ENCODE results near the gene CCM2. TPM values are rescaled to one million over a fixed set of nuclear protein-coding genes. Genes with fewer than 3 reads are reported as not detected.

Gene CCM2
- total RNA-seq, 2 experiments from 2014 or later, result 48.8 to 52.8 TPM

DNA sequence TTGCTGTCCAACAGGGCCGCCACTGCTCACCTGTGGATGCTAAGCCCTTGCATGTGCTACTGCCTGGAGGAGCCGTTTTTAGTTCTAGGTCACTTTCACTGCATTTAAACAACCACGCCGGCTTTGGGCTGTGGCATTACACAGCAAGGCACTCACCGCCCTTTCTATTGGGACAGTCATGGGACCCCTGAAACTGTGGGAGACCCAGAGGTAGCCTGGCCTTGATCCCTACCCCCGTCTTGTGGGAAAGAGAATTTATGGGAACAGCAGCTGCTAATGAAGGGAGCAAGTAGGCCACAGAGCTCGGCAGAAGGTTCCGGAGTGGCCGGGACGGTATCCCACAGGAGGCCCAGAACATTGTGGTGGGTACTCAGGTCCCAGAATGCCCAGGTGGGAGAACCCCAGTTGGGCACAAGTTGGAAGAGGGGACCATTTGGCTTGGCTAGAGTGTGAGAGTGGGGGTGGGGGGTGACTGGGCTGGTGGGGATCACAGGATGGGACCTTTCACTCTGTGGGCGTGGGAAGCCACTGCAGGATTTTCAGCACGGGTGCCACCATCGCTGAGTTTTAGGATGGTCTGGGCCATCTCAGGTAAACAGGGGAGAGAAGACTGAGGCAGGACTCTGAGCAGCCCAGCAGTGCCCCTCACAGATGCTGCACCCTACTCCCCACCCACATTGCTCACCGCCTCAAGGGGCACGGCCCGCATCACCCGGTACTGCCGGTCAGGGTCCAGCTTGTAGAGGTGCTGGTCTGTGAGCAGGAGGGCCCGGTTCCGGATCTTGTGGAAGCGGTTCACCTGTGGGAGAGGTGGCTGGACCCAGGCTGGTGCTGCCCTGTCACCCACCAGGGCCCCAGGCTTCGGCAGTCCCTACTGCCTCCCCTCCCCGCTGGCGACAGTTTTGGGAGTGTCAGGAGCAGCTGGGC, 36.4 kb upstream of the CCM2 start:
- Mint-ChIP-seq H3K9me3 (no peaks in the 10 kb centered on the region), H3K27me3 (no peaks in the 10 kb centered on the region), H3K4me1 (ENCODE audit: low read depth) (peaks cover 16% of the 10 kb centered on the region), H3K4me3 (no peak overlapping the region), H3K36me3 (ENCODE audit: low read depth) (peaks cover 53% of the 10 kb centered on the region), H3K27ac (peak overlapping the region; percentile 42)
- TF ChIP-seq, protein P1, sequence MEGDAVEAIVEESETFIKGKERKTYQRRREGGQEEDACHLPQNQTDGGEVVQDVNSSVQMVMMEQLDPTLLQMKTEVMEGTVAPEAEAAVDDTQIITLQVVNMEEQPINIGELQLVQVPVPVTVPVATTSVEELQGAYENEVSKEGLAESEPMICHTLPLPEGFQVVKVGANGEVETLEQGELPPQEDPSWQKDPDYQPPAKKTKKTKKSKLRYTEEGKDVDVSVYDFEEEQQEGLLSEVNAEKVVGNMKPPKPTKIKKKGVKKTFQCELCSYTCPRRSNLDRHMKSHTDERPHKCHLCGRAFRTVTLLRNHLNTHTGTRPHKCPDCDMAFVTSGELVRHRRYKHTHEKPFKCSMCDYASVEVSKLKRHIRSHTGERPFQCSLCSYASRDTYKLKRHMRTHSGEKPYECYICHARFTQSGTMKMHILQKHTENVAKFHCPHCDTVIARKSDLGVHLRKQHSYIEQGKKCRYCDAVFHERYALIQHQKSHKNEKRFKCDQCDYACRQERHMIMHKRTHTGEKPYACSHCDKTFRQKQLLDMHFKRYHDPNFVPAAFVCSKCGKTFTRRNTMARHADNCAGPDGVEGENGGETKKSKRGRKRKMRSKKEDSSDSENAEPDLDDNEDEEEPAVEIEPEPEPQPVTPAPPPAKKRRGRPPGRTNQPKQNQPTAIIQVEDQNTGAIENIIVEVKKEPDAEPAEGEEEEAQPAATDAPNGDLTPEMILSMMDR (IDR thresholded peaks at IDR 0.05), result no peak
- POLR2A ChIA-PET, result interaction anchor here (0.8 to 1.7 kb wide), 2 partner anchors 8 to 9 kb away, joined by 3 to 7 read pairs; no protein-coding TSS in a partner anchor
- Histone ChIP-seq H3K4me3 (ENCODE audit: low read length) (no peak overlapping the region), H3K4me1 (ENCODE audit: insufficient read depth, low read length) (peaks cover 22% of the 10 kb centered on the region), H3K36me3 (ENCODE audit: insufficient read depth, low read length) (peaks cover 57% of the 10 kb centered on the region), H3K9me3 (ENCODE audit: control insufficient read depth in 1 of 2, insufficient read depth in 1 of 2, low read length in 2 of 2) (peaks cover 0 to 16% of the 10 kb centered on the region in 2 experiments), H3K27me3 (ENCODE audit: control insufficient read depth in 1 of 2, insufficient read depth in 2 of 2, low read length in 2 of 2) (no peaks in the 10 kb centered on the region), H3K27ac (ENCODE audit: low read depth in 1 of 2, low read length in 2 of 2) (no peak overlapping the region)
- intact Hi-C loops (cut with DNase I, micrococcal nuclease), result no loop called here
- CTCF ChIA-PET, result interaction anchor here (1.0 to 1.4 kb wide), 2 partner anchors 11 to 119 kb away, joined by 3 to 8 read pairs; no protein-coding TSS in a partner anchor
- DNase-seq, result peak in 2 of 14 experiments; percentile 4 to 22
- ATAC-seq (ENCODE audit: poor library complexity), result no peak

DNA sequence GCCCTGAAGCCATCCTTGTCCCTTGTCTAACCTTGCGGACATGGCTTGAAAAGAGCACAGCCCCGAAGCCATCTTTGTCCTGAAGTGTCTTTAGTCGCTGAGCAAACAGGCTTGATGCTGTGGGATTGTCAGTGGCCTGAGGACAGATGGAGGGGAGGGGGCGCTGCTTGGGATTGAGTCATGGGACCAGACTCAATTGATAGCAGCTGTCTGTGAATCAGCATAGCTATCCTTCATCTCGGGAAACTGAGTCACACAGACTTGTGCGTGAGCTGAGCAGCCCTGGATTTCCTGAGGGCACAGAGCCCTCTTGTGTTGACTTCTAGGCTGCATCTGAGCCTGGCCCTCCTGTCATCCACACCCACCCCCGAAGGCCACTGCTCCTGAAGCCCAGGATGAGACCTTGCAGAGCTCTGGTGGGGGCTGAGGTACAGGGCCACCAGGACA, 35.6 kb upstream of the CCM2 start:
- ATAC-seq (ENCODE audit: poor library complexity) (no peak), DNase-seq (peak in 2 of 14 experiments; percentile 28 to 53)
- peak overlapping the region; percentile 42 for H3K27ac Mint-ChIP-seq
- Histone ChIP-seq H3K36me3 (ENCODE audit: insufficient read depth, low read length) (peaks cover 65% of the 10 kb centered on the region), H3K4me1 (ENCODE audit: insufficient read depth, low read length) (peaks cover 17% of the 10 kb centered on the region), H3K27ac (ENCODE audit: low read depth in 1 of 2, low read length in 2 of 2) (peak overlapping the region in 1 of 2 donors; percentile 16), H3K4me3 (ENCODE audit: low read length) (no peak overlapping the region), H3K9me3 (ENCODE audit: control insufficient read depth in 1 of 2, insufficient read depth in 1 of 2, low read length in 2 of 2) (peaks cover 0 to 16% of the 10 kb centered on the region in 2 experiments), H3K27me3 (ENCODE audit: control insufficient read depth in 1 of 2, insufficient read depth in 2 of 2, low read length in 2 of 2) (no peaks in the 10 kb centered on the region)
- ChIA-PET POLR2A (interaction anchor here (0.8 to 1.3 kb wide), 2 partner anchors 9 to 63 kb away, joined by 3 to 4 read pairs; no protein-coding TSS in a partner anchor), CTCF (interaction anchor here (0.8 to 1.4 kb wide), 3 partner anchors 10 to 172 kb away, joined by 3 to 8 read pairs (median 3); no protein-coding TSS in a partner anchor)
- H3K36me3 Mint-ChIP-seq (ENCODE audit: low read depth), result peaks cover 58% of the 10 kb centered on the region
- H3K4me1 Mint-ChIP-seq (ENCODE audit: low read depth), result peaks cover 8% of the 10 kb centered on the region
- no peaks in the 10 kb centered on the region for H3K9me3 Mint-ChIP-seq
- H3K27me3 Mint-ChIP-seq, result no peaks in the 10 kb centered on the region
- intact Hi-C loops (cut with DNase I, micrococcal nuclease), result no loop called here
- TF ChIP-seq, protein P1 (IDR thresholded peaks at IDR 0.05), result no peak
- H3K4me3 Mint-ChIP-seq, result no peak overlapping the region

- Mint-ChIP-seq H3K27ac (peak overlapping the region; percentile 33), H3K4me3 (no peak overlapping the region), H3K4me1 (ENCODE audit: low read depth) (peaks cover 2% of the 10 kb centered on the region), H3K9me3 (no peaks in the 10 kb centered on the region), H3K27me3 (no peaks in the 10 kb centered on the region), H3K36me3 (ENCODE audit: low read depth) (peaks cover 60% of the 10 kb centered on the region)
- peaks cover 0 to 16% of the 10 kb centered on the region in 2 experiments for H3K9me3 ChIP-seq (ENCODE audit: control insufficient read depth in 1 of 2, insufficient read depth in 1 of 2, low read length in 2 of 2)
- peaks cover 14% of the 10 kb centered on the region for H3K4me1 ChIP-seq (ENCODE audit: insufficient read depth, low read length)
- DNase-seq (peak in 1 of 14 experiments; percentile 17), ATAC-seq (ENCODE audit: poor library complexity) (no peak)
- peaks cover 71% of the 10 kb centered on the region for H3K36me3 ChIP-seq (ENCODE audit: insufficient read depth, low read length)
- H3K27me3 ChIP-seq (ENCODE audit: control insufficient read depth in 1 of 2, insufficient read depth in 2 of 2, low read length in 2 of 2), result no peaks in the 10 kb centered on the region
- ChIA-PET CTCF (interaction anchor here (0.8 to 1.4 kb wide), 2 partner anchors 9 to 171 kb away, joined by 3 to 8 read pairs; no protein-coding TSS in a partner anchor), POLR2A (interaction anchor here (0.8 to 1.3 kb wide), 2 partner anchors 9 to 63 kb away, joined by 3 to 4 read pairs; no protein-coding TSS in a partner anchor)
- H3K4me3 ChIP-seq (ENCODE audit: low read length), result no peak overlapping the region
- TF ChIP-seq, protein P1 (IDR thresholded peaks at IDR 0.05), result no peak
- peak overlapping the region in 1 of 2 donors; percentile 16 for H3K27ac ChIP-seq (ENCODE audit: low read depth in 1 of 2, low read length in 2 of 2)
- intact Hi-C loops (cut with DNase I, micrococcal nuclease), result no loop called here
These were observed 35.1 kb upstream of the CCM2 start for GRCh38 chr7:44964831-44965440.
